ENCODE data around the gene GPR22.
A peak's percentile ranks its signal among the peaks of the same experiment; 100 is the strongest.

Gene GPR22, protein sequence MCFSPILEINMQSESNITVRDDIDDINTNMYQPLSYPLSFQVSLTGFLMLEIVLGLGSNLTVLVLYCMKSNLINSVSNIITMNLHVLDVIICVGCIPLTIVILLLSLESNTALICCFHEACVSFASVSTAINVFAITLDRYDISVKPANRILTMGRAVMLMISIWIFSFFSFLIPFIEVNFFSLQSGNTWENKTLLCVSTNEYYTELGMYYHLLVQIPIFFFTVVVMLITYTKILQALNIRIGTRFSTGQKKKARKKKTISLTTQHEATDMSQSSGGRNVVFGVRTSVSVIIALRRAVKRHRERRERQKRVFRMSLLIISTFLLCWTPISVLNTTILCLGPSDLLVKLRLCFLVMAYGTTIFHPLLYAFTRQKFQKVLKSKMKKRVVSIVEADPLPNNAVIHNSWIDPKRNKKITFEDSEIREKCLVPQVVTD

DNA sequence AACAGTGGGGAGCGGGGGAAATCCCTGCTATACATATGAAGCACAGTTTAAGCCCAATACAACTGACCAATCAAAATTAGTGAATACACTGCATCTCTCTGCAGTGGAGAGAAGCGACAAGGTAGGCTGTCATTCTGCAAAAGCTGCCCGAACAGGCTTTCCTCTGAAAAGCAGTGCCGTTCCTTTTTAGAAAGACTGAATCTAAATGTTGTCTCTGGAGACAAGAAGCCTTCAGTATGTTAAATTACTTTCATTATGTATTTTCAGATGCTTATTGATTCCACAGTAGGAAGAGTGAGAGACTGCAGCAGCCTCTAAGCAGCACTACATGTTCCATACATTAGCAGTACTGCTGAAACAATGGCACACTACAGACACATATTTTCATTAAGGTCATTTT, at the start of gene GPR22:
Gene GPR22 (plus strand): TSS at position 129 of the 400 bp plus-strand sequence. CDS start 4,004 bp downstream, outside the sequence.
- no peak for ATAC-seq

DNA sequence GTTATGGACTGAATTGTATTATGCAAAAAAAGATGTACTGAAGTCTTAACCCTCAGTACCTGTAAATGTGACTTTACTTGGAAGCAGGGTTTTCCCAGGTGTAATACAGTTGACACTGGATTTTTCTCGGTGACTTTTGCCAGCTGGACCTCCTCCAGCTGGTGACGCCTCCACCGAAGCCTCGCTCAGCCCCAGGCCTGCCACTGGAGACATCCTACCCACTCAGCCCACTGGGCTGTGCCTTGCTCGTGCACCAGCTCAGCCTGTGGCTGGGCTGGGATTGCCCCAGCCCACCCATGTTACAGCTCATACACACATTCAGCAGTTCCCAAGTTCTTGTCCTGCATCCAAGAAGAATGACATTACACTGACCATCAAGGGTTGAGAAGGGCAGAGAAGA, 42.4 kb upstream of the GPR22 start:
- ATAC-seq = no peak

DNA sequence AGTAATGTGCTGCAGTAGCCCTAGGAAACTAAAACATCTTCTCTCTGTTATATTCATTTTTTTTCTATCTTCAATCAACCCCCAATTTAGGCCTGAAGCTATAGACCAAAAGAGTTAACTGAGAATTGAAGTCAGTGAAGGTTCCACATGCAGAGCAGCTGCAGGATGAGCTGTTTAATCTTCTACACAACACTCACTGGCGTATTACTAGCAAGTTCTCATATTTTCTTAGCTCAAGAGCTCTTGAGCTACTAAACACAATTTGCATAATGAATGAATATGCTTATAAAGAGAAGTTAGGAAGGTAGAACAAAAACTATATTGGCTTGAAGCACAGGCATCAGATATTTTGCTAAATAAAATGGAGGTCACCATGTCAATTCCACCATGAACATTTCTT, 41.2 kb upstream of the GPR22 start:
- ATAC-seq = no peak

DNA sequence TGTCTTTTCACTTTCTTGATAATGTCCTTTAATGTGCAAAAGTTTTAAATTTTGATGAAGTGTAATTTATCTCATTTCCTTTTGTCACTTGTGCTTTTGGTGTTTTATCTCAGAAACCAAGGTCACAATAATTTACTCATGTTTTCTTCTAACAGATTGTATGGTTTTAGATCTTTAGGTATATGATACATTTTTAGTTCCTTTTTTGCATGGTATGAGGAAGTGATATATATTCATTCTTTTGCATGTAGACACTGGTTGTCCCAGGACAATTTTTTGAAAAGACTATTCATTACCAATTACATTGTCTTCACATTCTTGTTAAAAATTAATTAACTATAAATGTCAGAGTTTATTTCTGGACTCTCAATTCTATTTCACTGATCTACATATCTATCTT, 39.8 kb upstream of the GPR22 start:
- ATAC-seq = no peak

DNA sequence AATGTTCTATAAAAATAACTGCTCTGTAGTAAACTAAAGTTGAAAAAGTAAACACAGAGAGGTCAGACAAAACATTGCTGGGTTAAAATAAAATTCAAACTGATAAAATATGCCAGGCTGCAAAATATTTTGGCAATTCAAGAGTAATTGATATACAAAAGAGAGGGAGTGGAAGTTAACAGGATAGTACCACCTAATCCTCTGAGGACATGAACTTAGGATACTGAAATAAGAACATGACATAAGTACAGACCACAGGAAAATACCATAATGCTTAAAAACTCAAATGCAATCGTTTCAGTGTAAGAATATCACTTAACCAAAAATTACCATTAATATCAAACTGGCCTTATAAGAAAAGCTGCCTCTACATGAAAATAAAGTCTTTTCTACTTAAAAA, 37.6 kb upstream of the GPR22 start:
- ATAC-seq = no peak

DNA sequence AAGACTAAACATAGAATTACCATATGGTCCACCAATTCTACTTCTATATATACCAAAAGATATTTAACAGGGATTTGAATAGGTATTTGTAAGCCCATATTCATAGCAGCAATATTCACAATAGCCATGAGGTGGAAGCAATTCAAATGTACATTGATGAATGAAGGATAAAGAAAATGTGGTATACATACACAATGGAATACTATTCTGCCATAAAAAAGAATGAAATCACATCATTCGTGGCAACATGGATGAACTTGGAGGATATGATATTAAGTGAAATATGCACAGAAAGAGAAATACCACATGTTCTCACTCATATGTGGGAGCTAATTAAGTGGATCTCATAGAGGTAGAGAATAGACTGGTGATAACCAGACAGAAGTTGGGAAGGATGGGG, 34.1 kb upstream of the GPR22 start:
- ATAC-seq = no peak

DNA sequence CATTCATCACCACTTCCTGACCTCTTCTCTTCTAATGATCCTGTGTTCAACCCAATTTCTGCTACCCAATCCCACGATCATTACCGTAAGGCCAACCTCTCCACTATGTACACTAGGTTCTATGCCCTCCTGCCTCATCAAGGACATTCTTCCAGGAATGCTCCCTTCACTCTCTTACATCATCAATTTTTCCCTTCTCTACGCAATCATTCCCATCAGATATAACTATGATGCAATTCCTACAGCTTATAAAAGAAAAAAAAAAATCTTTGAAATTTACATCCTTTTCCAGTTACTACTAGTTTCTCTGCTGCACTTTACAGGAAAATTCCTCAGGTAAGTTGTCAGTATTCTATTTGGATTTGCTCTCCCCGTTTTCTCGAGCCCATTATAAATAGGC, 30.8 kb upstream of the GPR22 start:
- no peak for ATAC-seq

DNA sequence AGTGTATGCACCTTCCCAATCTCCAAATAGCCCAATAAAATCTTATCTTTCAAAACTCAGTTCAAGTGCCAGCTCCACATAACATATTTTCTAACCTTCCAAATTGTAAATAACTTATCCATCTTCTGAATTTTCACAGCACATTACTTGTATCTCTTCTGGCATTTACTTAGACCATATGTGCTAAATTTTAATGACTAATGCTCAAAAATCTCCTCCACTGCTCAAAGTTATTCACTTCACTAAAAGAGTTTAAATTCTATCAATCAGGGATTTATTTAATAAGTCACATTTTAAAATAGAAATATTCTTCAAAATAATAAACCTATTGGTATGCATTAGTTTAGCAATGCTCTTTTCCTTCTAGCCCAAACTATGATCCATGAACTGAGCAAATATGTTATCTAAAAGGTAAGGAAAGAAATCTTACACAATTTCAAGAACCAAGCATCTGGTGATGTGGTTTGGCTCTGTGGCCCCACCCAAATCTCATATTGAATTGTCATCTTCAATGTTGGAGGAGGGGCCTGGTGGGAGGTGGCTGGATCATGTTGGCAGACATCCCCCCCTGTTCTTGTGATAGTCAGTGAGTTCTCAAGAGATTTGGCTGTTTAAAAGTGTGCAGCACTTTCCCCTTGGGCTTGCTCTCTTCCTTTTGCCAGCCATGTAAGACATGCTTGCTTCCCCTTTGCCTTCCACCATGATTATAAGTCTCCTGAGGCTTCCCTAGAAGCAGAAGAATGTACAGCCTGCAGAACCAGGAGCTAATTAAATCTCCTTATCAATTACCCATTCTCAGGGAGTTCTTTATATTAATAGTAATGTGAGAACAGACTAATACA, 28.1 kb upstream of the GPR22 start:
- no peak for ATAC-seq

DNA sequence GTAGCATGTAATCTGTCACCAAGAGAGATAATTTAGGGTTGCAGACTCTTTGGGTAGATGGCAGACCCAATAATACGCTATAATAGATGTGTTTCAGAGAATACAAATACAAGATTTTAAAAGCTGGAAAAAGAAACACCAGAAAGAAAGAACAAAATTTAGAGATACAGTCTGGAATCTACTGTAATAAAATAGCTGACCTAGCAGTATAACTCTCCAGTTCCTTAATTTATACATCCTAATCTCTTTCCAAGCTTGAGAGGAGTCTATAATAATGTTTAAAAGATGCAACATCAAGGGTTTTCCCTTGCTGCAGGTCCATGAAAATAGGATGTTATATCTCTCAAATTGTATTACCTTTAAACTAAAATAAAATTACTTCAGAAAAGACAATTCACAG, 27.2 kb upstream of the GPR22 start:
- ATAC-seq = no peak

DNA sequence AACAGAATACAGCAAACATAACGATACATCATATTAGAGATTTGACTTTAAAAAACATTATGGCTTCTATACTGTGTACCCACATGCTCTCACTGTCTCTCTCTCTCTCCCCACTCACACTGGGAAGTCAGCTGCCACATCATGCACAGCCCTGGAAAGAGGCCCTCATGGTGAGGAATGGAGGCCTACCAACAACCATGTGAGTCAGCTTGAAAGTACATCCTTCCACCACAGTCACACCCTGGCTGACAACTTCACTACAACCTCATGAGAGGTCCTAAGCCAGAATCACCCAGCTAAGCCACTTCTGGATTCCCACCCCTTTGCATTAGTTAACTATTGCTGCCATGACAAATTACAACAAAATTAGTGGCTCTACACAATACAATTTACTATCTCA, 23.3 kb upstream of the GPR22 start:
- no peak for ATAC-seq

DNA sequence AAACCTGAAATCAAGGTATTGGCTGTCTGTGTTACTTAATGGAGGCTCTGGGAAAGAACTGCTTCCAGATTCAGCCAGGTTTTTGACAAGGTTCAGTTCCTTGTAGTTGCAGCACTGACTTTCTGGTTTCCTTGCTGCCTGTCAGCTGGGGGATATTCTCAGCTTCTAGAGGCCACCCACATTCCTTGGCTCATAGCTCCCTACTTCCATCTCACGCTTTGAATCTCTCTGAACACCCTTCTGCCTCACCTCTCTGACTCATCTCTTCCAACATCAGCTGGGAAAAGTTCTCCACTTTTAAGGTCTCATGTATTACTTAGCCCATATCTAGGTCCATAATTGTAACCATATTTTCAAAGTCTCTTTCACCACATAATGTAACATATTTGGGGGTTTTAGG, 22.9 kb upstream of the GPR22 start:
- no peak for ATAC-seq

DNA sequence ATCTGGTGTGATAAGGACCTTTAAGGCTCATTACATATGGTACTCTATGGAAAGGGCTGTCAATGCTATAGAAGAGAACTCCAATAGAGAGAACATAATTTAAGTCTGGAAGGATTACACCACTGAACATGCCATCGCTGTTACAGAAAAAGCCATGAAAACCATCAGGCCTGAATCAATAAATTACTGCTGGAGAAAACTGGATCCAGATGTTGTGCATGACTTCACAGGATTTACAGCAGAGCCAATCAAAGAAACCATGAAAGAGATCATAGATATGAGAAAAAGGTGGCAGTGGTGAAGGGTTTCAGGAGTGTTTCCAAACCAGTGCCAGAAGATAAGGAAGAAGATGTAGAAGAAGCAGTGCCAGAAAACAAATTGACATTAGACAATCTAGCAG, 18.9 kb upstream of the GPR22 start:
- ATAC-seq = no peak

DNA sequence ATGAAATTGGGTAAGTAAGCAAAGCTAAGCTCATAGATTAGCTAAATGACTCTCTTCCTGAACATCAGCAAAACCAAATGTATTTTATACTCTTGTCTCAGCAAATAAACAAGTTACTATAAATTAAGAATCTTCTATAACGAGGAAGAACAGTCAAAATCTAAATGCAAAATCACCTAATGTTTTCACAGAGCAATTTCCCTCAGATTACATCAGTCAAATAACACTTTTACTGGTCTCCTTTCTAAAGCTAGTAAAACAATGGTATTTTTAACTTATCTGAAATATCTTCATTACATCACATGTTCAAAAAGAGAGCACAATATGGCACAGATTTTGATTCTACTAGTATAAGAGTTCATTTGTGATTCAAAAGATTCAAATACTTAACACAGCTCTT, 16.5 kb upstream of the GPR22 start:
- no peak for ATAC-seq

DNA sequence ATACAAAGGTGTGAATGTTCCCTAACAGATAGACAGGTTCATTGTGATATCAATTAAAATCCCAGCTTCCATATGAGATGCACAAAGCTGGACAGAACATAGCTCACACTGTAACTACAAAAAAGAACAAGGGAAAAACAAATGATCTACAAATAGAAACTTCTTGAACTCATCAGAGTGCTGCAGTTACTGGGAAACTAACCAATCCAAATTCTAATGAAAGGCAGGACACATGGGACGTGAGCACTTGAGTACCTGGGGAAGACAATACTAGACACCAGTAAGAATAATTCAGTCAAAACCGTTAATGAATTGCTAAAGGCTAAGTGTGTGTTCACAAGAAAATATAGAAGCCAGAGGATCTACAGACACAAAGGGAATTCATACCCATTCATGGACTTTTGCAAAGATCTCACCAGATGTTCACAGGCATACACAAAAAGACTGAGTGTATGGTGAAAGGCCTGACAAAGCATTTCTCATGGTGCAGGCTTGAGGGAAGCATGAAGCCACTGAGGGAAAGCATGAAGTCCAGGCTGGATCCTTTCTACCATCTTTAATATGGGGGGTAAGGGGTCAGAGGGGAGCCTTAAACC, 7.8 kb upstream of the GPR22 start:
- ATAC-seq = no peak

DNA sequence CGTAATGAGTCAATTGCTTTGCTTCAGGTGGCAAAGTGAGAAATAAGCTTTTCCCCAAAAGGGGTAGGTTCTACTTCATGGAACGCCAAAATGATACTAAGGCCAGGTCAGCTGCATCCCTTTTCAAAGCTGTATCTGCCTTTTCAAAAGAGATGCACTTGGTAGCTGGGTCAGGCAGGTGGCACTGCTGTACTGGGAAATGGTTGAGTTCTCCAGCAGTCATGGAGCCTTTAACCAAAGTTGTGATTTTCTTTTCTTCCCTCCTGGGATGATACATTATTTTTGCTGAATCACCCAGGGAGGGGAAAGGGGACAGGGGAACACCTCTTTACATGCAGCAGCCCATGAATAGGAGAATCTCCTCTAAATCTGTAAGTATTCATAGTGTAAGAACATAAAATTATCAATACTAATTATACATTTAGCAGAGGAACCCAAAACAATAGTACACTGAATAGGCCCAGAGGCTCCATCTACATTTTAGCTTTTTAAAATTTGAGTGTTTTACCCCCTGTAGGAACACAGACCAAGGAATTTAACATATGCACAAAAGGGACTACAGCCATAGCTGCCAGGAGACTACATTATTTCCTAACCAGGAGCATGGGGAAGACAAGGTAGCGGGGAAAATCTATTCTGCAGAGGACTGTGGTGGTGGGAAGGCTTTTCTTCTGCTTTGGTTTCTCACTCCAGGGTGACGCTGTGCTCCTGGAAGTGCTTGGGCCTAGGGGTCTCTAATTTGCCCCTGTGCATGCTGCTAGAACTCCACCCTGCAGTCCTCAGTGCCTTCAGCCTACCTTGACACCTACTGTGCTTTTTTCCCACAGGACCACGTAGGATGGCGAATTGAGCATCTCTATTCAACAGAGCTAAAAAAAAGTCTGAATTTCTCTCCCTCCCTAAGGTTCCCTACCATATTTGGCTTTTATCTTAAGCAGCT, 6.4 kb upstream of the GPR22 start:
- peak; percentile 49 to 60 for ATAC-seq

DNA sequence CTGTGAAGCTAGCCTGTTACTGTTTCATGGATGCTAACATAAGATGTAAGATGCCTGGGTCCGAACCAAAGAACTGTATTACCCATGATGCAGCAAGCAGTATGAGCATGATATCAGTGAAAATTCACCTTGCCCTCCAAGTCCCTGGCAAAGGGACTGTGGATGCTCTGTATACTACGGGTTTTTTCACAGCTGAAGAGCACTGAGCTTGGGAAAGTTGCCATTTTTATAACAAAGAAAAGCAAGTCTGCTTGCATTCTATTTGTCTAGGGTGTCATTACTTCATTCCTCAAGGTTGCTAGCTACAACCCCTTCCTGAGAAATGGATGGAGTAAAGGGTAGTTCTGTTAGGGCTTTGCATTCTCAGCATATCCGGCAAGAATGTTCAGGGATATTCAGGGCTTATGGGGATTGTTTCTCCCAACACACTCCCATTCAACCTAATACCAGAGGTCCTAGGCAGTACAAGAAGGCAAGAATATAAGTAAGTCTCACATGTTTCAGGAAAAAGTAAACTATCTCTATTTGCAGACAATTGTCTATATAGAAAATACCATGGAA, 5.1 kb upstream of the GPR22 start:
- ATAC-seq = no peak

DNA sequence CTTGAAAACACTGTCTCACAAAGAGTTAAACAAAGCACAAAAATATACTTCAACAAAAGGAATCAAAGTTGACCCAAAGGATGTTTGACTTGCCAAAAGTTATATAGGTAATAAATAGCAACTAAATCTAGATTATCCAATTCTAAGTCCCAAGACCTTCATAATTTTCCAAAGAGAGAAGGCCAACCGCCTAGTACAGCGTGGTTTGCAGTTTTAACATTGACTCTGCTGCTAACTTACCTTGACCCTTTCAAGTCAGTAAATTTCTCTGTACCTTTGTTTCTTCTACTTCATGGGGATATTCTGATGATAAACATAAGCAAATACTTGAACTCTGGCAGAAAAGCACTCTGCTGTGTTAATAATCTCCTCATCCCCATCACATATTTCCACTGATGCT, 1.9 kb upstream of the GPR22 start:
- ATAC-seq = no peak

DNA sequence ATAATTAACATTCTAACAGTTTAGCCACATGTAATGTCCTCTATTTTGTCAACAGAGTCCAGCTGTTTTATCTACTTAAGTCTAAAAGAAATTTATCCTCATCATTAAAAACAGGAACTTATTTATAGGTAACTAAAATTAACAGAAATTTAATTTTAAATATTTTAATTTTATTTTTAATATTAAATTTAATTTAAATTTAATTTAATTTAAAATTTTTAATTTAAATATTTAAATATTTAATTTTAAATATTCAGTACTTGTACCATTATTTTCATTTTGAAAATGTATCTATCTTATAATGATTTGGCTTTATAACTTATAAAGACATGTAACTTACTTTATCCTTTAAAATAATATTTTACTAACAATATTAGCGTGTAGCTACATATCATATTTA, 1.0 kb upstream of the GPR22 start:
- ATAC-seq = no peak

DNA sequence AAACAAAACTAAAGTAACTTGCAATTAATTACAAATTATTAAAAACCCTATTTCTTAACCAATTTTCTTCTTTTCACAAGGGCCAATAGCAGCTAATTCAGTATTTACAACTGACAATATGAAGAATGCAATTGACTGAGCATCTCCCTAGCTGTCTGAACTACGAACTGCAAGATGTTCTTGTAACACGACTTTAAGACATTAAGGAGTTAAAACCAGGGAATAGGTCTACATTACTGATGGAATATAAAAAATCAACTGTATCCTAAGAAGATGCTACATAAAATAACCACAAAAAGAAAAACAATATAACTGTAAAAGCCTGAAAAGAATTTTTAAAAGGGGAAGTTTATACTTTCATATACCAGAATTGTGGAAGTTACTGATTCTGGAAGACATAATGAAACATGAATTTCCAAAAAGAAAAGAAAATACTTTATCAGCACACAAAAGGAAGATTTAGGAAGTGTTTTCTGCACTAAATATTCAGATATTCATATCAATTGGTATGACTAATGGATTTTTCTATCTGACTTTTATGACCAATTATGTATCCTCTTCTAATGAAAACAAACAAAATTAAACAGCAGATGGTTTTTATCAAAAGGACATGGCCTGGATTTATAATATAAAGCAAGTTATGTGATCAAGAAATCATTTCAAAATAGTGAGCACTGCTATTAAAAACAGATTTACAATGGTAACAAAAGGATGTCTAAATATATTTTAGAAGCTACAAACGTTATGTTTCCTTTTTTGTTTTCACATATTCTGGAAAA, 1.6 kb downstream of the GPR22 start:
- ATAC-seq = no peak

DNA sequence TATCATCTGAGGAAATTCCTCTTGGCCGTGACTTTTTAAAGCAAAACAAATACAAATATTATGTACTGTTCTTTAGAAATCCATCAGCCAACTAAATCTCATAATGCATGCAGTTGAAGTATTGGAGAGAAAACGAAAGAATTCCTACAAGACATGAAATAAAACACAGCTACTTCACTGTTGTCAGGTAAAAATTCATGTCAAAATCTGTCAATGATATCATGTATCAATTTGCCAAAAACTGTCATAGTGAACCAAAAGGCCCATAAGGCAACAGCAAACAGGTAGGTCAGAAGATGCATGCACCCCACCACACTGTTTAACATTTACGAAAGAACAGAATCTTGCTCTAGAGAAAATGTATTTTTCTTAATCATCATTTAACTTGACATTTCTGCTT, 2.3 kb downstream of the GPR22 start:
- ATAC-seq = no peak

DNA sequence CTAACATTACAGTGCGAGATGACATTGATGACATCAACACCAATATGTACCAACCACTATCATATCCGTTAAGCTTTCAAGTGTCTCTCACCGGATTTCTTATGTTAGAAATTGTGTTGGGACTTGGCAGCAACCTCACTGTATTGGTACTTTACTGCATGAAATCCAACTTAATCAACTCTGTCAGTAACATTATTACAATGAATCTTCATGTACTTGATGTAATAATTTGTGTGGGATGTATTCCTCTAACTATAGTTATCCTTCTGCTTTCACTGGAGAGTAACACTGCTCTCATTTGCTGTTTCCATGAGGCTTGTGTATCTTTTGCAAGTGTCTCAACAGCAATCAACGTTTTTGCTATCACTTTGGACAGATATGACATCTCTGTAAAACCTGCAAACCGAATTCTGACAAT, 4.3 kb downstream of the GPR22 start:
- no peak for ATAC-seq

Data from activated CD4-positive, CD25-positive, alpha-beta regulatory T cell treated with anti-CD3 and anti-CD28 coated beads, Interleukin-2, amount 50 U/mL, for 24 hours (primary cell).